ENCODE data around the gene NTNG1.

The NTNG1 gene

DNA sequence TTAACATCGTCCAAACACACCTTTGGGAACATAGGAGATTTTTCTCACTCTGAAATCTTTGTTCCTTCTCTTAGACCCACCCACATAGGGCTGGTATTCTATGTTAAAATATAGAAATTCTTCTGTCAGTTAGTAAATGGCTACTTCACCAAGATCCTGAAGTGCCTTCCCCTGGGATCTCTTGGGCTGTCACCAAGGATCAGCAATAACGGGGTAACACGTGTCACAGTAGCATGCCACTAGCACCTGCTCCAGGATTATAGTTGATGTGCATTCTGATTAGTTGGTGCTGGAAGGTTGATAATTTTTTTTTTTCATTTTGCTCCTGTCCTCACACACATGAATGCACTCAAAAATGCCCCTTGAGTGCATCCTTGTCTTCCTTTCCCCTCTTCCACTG lies 298.7 kb downstream of the NTNG1 start:
- no peak for DNase-seq (ENCODE audit: extremely low spot score)
- TF ChIP-seq FOXM1 (IDR thresholded peaks at IDR 0.05; ENCODE audit: borderline replicate concordance) = no peak
- TF ChIP-seq ELF4 (IDR thresholded peaks at IDR 0.05) = no peak
- TF ChIP-seq CTBP1 (IDR thresholded peaks at IDR 0.05; ENCODE audit: borderline replicate concordance) = no peak
- no peak for TF ChIP-seq LEF1 (IDR thresholded peaks at IDR 0.05; ENCODE audit: borderline replicate concordance)
- no peak for TF ChIP-seq PKNOX1 (IDR thresholded peaks at IDR 0.05)
- ChIA-PET POLR2A (no interaction called here), CTCF (interaction anchor here (1.0 kb wide), 1 partner anchor 9 kb away, joined by 4 read pairs; no protein-coding TSS in a partner anchor)

- ChIA-PET CTCF (interaction anchor here (0.6 kb wide), 1 partner anchor 71 kb away, joined by 3 read pairs; no protein-coding TSS in a partner anchor), POLR2A (no interaction called here)
- TF ChIP-seq BHLHE40 (IDR thresholded peaks at IDR 0.05; ENCODE audit: borderline replicate concordance) (no peak), CTBP1 (IDR thresholded peaks at IDR 0.05; ENCODE audit: borderline replicate concordance) (no peak)
- DNase-seq (ENCODE audit: extremely low spot score) = no peak
These were observed 301.7 kb downstream of the NTNG1 start for GRCh38 chr1:107442551-107442950.

DNA sequence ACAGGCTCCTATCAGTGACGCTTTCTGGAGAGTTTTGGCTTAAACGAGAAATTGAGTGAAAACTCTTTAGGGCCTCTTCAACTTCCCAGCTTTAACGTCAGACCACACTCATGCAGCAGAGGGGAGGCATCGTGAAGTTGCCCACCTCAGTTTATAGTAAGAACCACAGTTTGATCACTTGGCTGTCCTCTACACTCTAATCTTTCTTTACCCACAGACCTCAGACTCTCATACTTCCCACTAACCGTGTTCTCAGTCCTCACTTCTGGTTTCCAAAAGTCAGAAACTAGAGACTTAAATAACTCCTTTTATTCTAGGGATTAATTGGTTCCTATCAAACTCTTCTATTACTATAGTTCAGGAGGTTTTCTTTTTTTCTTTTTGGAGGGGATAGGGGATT lies 302.2 kb downstream of the NTNG1 start:
- TF ChIP-seq TARDBP (IDR thresholded peaks at IDR 0.05) (no peak), CTBP1 (IDR thresholded peaks at IDR 0.05; ENCODE audit: borderline replicate concordance) (no peak), FOXM1 (IDR thresholded peaks at IDR 0.05; ENCODE audit: borderline replicate concordance) (no peak), BHLHE40 (IDR thresholded peaks at IDR 0.05; ENCODE audit: borderline replicate concordance) (no peak), FOXA1 (IDR thresholded peaks at IDR 0.05) (no peak), NFRKB (IDR thresholded peaks at IDR 0.05) (no peak), ZNF384 (IDR thresholded peaks at IDR 0.05) (no peak), LEF1 (IDR thresholded peaks at IDR 0.05; ENCODE audit: borderline replicate concordance) (no peak), SP1 (IDR thresholded peaks at IDR 0.05) (no peak), SUZ12 (IDR thresholded peaks at IDR 0.05) (no peak), ARNT (IDR thresholded peaks at IDR 0.05) (no peak), L3MBTL2 (conservative IDR thresholded peaks at IDR 0.05) (no peak)
- CTCF ChIA-PET = no interaction called here

DNA sequence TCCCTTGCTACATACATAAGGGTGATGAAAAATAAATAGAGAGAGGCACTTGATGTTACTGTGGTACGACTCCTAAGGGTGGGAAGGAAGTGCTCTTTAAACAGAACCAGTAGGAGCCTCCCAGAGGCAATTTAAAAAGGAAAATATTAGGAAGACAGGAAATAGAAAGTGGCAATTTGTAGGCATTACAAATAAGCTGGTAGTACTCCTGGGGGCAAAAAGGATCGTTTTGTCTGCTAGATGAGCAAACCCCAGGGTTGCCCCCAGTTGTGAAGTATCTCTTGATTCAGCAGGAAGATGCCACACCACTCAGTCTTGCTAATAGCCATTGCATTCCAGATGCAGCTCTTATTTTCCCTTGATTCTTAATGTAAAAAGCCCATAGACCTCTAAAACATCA lies 303.0 kb downstream of the NTNG1 start:
- TF ChIP-seq PKNOX1 (IDR thresholded peaks at IDR 0.05) (no peak), SP1 (IDR thresholded peaks at IDR 0.05) (no peak), TARDBP (IDR thresholded peaks at IDR 0.05) (no peak), HDGF (IDR thresholded peaks at IDR 0.05; ENCODE audit: borderline replicate concordance) (no peak), LEF1 (IDR thresholded peaks at IDR 0.05; ENCODE audit: borderline replicate concordance) (no peak), FOXM1 (IDR thresholded peaks at IDR 0.05; ENCODE audit: borderline replicate concordance) (no peak), ZNF384 (IDR thresholded peaks at IDR 0.05) (no peak)
- CTCF ChIA-PET = interaction anchor here (1.2 kb wide), 1 partner anchor 13 kb away, joined by 7 read pairs; no protein-coding TSS in a partner anchor
- POLR2A ChIA-PET = no interaction called here

More for the DNA sequence above, 302.2 kb downstream of the NTNG1 start:
- POLR2A ChIA-PET = no interaction called here
- no peak for DNase-seq (ENCODE audit: extremely low spot score)

DNA sequence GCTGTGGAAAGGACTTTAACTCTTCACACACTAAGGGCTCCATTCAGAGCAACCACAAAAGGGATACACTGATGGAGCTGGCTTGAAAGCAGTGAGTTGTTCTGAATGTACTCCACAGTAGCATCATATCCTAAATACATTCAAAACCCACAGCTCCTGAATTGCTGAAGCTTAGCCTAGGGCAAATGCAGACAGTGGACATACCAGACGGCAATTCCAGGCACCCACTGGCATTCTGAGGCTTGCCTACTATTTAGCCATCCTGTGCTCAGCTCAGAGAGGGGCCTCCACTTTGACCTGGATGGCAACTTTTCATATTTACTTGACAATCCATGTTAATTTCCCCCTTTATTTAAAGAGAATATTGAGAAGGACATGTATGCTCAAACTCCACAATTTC lies 303.5 kb downstream of the NTNG1 start:
- DNase-seq (ENCODE audit: extremely low spot score) = no peak
- TF ChIP-seq BHLHE40 (IDR thresholded peaks at IDR 0.05; ENCODE audit: borderline replicate concordance) = no peak
- no peak for TF ChIP-seq PKNOX1 (IDR thresholded peaks at IDR 0.05)
- no peak for TF ChIP-seq NFRKB (IDR thresholded peaks at IDR 0.05)
- TF ChIP-seq L3MBTL2 (conservative IDR thresholded peaks at IDR 0.05) = no peak
- no peak for TF ChIP-seq LEF1 (IDR thresholded peaks at IDR 0.05; ENCODE audit: borderline replicate concordance)
- no peak for TF ChIP-seq SUZ12 (IDR thresholded peaks at IDR 0.05)
- TF ChIP-seq ZNF384 (IDR thresholded peaks at IDR 0.05) = no peak
- no peak for TF ChIP-seq SP1 (IDR thresholded peaks at IDR 0.05)
- TF ChIP-seq HDGF (IDR thresholded peaks at IDR 0.05; ENCODE audit: borderline replicate concordance) = no peak
- TF ChIP-seq FOXA1 (IDR thresholded peaks at IDR 0.05) = no peak
- TF ChIP-seq CTBP1 (IDR thresholded peaks at IDR 0.05; ENCODE audit: borderline replicate concordance) = no peak
- TF ChIP-seq TARDBP (IDR thresholded peaks at IDR 0.05) = no peak
- TF ChIP-seq FOXK2 (IDR thresholded peaks at IDR 0.05) = no peak
- TF ChIP-seq FOXM1 (IDR thresholded peaks at IDR 0.05; ENCODE audit: borderline replicate concordance) = no peak
- TF ChIP-seq ARNT (IDR thresholded peaks at IDR 0.05) = no peak
- no peak for TF ChIP-seq ELF4 (IDR thresholded peaks at IDR 0.05)
- POLR2A ChIA-PET = no interaction called here
- CTCF ChIA-PET = interaction anchor here (1.2 kb wide), 1 partner anchor 14 kb away, joined by 7 read pairs; no protein-coding TSS in a partner anchor

More for the DNA sequence above, 303.0 kb downstream of the NTNG1 start:
- DNase-seq (ENCODE audit: extremely low spot score) = no peak

DNA sequence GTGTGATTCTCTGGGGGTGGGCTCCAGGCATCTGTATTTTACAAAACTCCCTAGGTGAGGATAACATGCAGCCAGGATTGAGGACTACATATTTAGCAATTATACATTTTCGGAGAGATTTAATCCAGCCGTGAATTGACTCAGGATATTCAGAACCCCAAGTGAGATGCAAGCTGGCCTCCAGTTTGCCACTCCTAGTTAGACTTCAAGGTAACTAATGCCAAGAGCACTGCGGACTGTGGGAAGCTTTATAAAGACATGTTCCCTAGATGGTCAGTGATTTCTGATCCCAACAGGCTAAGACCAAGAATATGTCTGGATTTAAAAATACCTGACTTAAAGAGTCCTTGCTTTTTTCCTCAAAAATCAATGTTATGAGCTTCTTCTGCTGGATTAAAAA lies 308.5 kb downstream of the NTNG1 start:
- POLR2A ChIA-PET = no interaction called here
- TF ChIP-seq BHLHE40 (IDR thresholded peaks at IDR 0.05; ENCODE audit: borderline replicate concordance) (no peak), LEF1 (IDR thresholded peaks at IDR 0.05; ENCODE audit: borderline replicate concordance) (no peak), NFRKB (IDR thresholded peaks at IDR 0.05) (no peak), TARDBP (IDR thresholded peaks at IDR 0.05) (no peak), PKNOX1 (IDR thresholded peaks at IDR 0.05) (no peak), ZNF384 (IDR thresholded peaks at IDR 0.05) (no peak), FOXK2 (IDR thresholded peaks at IDR 0.05) (no peak), HDGF (IDR thresholded peaks at IDR 0.05; ENCODE audit: borderline replicate concordance) (no peak), SUZ12 (IDR thresholded peaks at IDR 0.05) (no peak), L3MBTL2 (conservative IDR thresholded peaks at IDR 0.05) (no peak), SP1 (IDR thresholded peaks at IDR 0.05) (no peak)
- CTCF ChIA-PET = no interaction called here
- DNase-seq (ENCODE audit: extremely low spot score) = no peak

Data from HEK293T (cell line).